ENCODE measurements around the gene CBX4. TPM values are rescaled to one million over a fixed set of nuclear protein-coding genes. Genes with fewer than 3 reads are reported as not detected.

Gene CBX4
- total RNA-seq, 6 experiments from 2014 or later = 8.9 to 21.9 (median 15.1) TPM

DNA sequence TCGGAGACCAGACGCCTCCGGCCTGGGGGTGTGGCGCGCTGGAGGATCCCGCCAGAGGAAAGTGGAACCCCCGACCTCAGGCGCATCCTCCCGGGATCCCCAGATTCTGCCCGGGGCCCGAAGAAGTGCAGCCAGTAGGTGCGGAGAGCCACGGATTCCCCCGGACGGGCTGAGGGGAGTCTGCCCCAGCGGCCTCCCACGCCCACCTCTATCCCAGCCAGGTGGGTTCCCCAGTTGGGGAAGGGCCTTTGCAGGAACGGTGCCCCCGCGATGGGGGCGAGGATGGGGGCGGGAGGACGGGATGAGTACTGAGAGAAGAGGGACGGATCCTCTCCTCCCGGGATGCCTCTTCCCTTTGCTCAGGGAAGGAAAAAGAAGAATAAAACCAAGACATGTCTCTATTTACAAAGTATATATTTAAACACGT, 47.5 kb downstream of the CBX4 start:
- TF ChIP-seq, protein P1, sequence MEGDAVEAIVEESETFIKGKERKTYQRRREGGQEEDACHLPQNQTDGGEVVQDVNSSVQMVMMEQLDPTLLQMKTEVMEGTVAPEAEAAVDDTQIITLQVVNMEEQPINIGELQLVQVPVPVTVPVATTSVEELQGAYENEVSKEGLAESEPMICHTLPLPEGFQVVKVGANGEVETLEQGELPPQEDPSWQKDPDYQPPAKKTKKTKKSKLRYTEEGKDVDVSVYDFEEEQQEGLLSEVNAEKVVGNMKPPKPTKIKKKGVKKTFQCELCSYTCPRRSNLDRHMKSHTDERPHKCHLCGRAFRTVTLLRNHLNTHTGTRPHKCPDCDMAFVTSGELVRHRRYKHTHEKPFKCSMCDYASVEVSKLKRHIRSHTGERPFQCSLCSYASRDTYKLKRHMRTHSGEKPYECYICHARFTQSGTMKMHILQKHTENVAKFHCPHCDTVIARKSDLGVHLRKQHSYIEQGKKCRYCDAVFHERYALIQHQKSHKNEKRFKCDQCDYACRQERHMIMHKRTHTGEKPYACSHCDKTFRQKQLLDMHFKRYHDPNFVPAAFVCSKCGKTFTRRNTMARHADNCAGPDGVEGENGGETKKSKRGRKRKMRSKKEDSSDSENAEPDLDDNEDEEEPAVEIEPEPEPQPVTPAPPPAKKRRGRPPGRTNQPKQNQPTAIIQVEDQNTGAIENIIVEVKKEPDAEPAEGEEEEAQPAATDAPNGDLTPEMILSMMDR (IDR thresholded peaks at IDR 0.05) = no peak
- no peak for TF ChIP-seq POLR2A (IDR thresholded peaks at IDR 0.05)
- no peak overlapping the region for H3K4me3 ChIP-seq
- no peak for ATAC-seq
- H3K27ac ChIP-seq = no peak overlapping the region
- peaks cover 0 to 17% (median 7%) of the 10 kb centered on the region in 4 donors for H3K4me1 ChIP-seq
- WGBS (ENCODE audit: insufficient coverage, low coverage, low lambda C conversion rate, missing lambda C conversion rate) = 4% methylated on average over 17 of the region's 26 CpGs
- intact Hi-C loops (cut with DNase I) = no loop called here
- no peak for DNase-seq
- no peaks in the 10 kb centered on the region for H3K36me3 ChIP-seq
- no peaks in the 10 kb centered on the region for H3K9me3 ChIP-seq
- H3K27me3 ChIP-seq = peaks cover 14 to 32% of the 10 kb centered on the region in 2 donors

DNA sequence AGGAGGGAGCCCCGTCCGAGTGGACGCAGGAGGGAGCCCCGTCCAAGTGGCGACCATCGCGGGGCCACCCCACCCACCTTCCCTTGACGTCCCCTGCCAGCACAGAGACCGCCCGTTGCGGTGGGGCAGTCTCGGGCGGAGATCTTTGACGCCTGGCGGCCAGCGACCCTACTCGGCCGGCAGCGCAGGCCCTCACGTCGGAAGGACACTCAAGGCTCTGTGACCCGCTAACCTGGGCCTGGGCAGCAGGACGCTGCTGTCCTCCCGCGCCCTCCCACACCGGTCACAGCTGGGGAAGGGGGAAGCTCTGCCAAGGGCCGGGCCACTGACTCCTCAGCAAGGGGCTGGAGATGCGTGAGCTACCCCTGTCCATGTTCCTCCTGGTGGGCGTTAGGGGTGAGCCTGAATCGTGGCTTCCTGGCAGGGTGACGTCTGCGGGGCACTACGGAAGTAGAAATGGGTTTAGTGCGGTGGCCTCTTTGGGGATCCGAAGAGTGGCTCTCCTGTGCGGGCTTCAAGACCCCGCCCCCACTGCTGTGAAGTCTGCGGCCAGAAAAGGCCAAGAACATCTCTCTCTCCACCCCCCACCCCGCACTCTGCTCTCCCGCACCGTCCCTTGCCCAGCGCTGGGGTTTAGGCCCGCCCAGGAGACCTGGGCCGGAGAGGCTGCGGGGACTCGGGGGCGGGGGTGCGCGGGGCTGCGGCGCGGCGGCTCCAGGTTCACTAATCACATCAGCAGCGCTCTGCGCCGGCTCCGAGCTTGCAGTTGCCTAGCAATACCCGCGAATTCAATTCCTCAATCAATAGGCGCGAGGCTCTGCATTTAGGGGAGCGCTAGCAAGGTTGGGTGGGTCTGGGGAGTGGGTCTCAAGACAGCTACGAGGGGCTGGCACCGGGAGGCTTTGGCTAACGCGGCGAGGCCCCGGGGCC, 48.2 kb downstream of the CBX4 start:
- H3K4me3 ChIP-seq = no peak overlapping the region

DNA sequence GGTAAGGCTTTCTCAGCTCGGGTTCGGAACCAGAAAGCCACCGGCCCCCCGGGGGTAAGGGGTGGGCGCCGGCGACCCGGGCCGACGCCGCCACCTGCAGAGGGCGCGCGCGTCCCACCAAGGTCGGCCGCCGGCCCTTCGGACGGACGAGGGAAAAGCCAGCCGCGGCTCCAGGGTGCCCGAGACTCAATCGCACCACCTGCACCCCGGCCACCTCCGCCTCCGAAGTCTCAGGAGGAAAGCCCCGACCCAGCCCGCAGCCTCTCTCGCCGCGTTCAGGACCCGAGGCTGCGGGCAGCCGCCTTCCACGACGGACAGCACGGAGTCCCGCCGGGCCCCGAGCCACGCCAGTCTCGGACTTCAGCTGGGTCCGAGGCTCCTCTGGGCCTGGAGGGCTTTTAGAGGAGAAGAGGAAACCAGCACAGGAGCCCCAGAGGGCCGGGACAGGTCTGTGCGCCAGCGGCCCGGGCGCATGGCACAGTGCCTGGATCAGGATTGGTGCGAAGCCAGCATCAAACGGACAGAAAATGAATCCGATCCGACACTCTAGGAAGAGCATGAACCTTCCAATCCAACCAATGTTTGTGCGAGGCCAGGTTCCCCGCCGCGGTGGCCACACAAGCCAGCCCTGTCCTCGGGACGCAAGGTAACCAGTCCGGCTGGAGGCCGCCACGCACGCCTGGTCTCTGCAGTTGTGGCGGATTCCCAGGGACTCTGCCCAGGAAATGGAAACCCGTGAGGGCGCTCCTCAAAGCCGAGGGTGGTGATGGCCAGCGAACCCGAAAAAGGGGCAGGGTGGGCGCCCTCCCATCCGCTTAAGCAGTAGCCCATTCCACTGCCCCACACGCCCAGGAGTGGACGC, 49.1 kb downstream of the CBX4 start:
- H3K27me3 ChIP-seq = peaks cover 14 to 32% of the 10 kb centered on the region in 2 donors

More for the DNA sequence above, 48.2 kb downstream of the CBX4 start:
- WGBS (ENCODE audit: insufficient coverage, low coverage, low lambda C conversion rate, missing lambda C conversion rate) = 4% methylated on average over 20 of the region's 68 CpGs
- H3K4me1 ChIP-seq = peaks cover 0 to 14% (median 5%) of the 10 kb centered on the region in 4 donors
- intact Hi-C loops (cut with DNase I) = no loop called here
- no peaks in the 10 kb centered on the region for H3K36me3 ChIP-seq
- H3K9me3 ChIP-seq = no peaks in the 10 kb centered on the region
- ATAC-seq (no peak), DNase-seq (peak in 1 of 3 donors; percentile 27)
- TF ChIP-seq, protein P1 (IDR thresholded peaks at IDR 0.05) = no peak
- TF ChIP-seq POLR2A (IDR thresholded peaks at IDR 0.05) = no peak
- H3K27ac ChIP-seq = no peak overlapping the region
- H3K27me3 ChIP-seq = peaks cover 14 to 32% of the 10 kb centered on the region in 2 donors

More for the DNA sequence above, 49.1 kb downstream of the CBX4 start:
- Histone ChIP-seq H3K9me3 (no peaks in the 10 kb centered on the region), H3K27ac (no peak overlapping the region), H3K4me1 (peaks cover 0 to 10% (median 3%) of the 10 kb centered on the region in 4 donors), H3K36me3 (no peaks in the 10 kb centered on the region), H3K4me3 (peak overlapping the region in 1 of 3 donors; percentile 23)
- ATAC-seq = peak; percentile 71 to 80 (median 76)
- no peak for TF ChIP-seq POLR2A (IDR thresholded peaks at IDR 0.05)
- TF ChIP-seq, protein P1 (IDR thresholded peaks at IDR 0.05) = peak; percentile 65 to 80 (median 73)
- peak; percentile 60 to 75 (median 64) for DNase-seq
- intact Hi-C loops (cut with DNase I) = no loop called here
- 8% methylated on average over 15 of the region's 74 CpGs for WGBS (ENCODE audit: insufficient coverage, low coverage, low lambda C conversion rate, missing lambda C conversion rate)

Data from right lobe of liver (tissue), 6 donors.